Activated naive CD8-positive, alpha-beta T cell treated with anti-CD3 and anti-CD28 coated beads, Interleukin-2, amount 10 ng/mL, durations not matched to agents 7 days and 5 days (primary cell): ENCODE data around the gene KMT2B. TPM values are rescaled to one million over a fixed set of nuclear protein-coding genes. Genes with fewer than 3 reads are reported as not detected.
"Not testable (repeated sequence)": the region's sequence is repeated elsewhere in the genome, so short reads cannot be mapped to it uniquely, and the experiment has no call there.

Experiments used
- ATAC-seq: fragments of 150-1000 bp; cut with Tn5 transposase; one replicate; pipeline ENCODE4 v1.10.0; 2021; ENCODE audit warnings: low read depth, moderate library complexity
- POLR2A ChIA-PET: fragments of 350-600 bp; sonication (Branson Sonifier 250); formaldehyde crosslinking; loops from one replicate; lab custom pipeline; 2021; ENCODE audit warnings: antibody characterized with exemption; lab: Charles Lee
- DNase-seq: peaks from one replicate; pipeline ENCODE4 v3.0.0; 2021
- H3K27ac Mint-ChIP-seq: one replicate; pipeline ENCODE4 v1.8.0; 2022; ENCODE audit warnings: mild to moderate bottlenecking, mixed read lengths
- H3K27me3 Mint-ChIP-seq: one replicate; pipeline ENCODE4 v1.8.0; 2022; ENCODE audit warnings: mild to moderate bottlenecking, moderate library complexity, mixed read lengths
- H3K36me3 Mint-ChIP-seq: one replicate; pipeline ENCODE4 v1.8.0; 2021; ENCODE audit warnings: mild to moderate bottlenecking, mixed read lengths
- H3K4me1 Mint-ChIP-seq: one replicate; pipeline ENCODE4 v1.8.0; 2021; ENCODE audit warnings: mixed read lengths
- H3K4me3 Mint-ChIP-seq: one replicate; pipeline ENCODE4 v1.8.0; 2022; ENCODE audit warnings: mild to moderate bottlenecking, moderate library complexity, mixed read lengths
- H3K9me3 Mint-ChIP-seq: one replicate; pipeline ENCODE4 v1.8.0; 2021; ENCODE audit warnings: mixed read lengths
- total RNA-seq, 2 experiments: library from RNA; stranded (reverse); gene quantifications; one replicate each; pipeline ENCODE4 v1.2.3, GENCODE V29; 2021

The KMT2B gene, protein sequence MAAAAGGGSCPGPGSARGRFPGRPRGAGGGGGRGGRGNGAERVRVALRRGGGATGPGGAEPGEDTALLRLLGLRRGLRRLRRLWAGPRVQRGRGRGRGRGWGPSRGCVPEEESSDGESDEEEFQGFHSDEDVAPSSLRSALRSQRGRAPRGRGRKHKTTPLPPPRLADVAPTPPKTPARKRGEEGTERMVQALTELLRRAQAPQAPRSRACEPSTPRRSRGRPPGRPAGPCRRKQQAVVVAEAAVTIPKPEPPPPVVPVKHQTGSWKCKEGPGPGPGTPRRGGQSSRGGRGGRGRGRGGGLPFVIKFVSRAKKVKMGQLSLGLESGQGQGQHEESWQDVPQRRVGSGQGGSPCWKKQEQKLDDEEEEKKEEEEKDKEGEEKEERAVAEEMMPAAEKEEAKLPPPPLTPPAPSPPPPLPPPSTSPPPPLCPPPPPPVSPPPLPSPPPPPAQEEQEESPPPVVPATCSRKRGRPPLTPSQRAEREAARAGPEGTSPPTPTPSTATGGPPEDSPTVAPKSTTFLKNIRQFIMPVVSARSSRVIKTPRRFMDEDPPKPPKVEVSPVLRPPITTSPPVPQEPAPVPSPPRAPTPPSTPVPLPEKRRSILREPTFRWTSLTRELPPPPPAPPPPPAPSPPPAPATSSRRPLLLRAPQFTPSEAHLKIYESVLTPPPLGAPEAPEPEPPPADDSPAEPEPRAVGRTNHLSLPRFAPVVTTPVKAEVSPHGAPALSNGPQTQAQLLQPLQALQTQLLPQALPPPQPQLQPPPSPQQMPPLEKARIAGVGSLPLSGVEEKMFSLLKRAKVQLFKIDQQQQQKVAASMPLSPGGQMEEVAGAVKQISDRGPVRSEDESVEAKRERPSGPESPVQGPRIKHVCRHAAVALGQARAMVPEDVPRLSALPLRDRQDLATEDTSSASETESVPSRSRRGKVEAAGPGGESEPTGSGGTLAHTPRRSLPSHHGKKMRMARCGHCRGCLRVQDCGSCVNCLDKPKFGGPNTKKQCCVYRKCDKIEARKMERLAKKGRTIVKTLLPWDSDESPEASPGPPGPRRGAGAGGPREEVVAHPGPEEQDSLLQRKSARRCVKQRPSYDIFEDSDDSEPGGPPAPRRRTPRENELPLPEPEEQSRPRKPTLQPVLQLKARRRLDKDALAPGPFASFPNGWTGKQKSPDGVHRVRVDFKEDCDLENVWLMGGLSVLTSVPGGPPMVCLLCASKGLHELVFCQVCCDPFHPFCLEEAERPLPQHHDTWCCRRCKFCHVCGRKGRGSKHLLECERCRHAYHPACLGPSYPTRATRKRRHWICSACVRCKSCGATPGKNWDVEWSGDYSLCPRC (N-terminal part only)
- 10 to 100 TPM; 74.6 to 75.9 TPM for total RNA-seq

DNA sequence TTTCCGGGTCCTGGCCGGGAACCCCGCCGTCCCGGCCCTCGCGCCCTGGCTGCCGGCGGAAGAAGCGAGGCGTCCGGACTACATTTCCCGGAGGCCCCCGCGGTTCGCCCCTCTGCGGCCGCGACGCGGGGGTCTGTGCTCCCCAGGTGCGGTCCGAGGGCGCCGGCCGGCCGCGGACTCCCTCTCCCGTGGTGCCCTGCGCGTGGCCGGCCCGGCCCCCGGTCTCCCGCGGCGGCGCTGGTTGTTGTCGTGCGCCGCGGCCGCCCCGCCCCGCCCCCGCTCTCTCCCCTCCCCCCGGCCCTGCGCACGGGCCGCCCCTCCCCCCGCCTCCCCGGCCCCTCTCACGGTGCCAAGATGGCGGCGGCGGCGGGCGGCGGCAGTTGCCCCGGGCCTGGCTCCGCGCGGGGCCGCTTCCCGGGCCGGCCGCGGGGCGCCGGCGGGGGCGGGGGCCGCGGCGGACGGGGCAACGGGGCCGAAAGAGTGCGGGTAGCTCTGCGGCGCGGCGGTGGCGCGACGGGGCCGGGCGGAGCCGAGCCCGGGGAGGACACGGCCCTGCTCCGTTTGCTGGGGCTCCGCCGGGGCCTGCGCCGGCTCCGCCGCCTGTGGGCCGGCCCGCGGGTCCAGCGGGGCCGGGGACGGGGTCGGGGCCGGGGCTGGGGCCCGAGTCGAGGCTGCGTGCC lies at the start of gene KMT2B:
Gene KMT2B (plus strand): TSS at position 339 of the 680 bp plus-strand sequence. CDS start 16 bp downstream, at position 355.
- Mint-ChIP-seq H3K4me1 (peaks cover 41% of the 10 kb centered on the region), H3K4me3 (peak within 1 kb of the TSS; percentile 97), H3K27ac (peak within 1 kb of the TSS; percentile 94), H3K36me3 (peaks cover 15% of the 10 kb centered on the region), H3K27me3 (no peaks in the 10 kb centered on the region), H3K9me3 (no peaks in the 10 kb centered on the region)
- DNase-seq (peak; percentile 96), ATAC-seq (peak; percentile 0)
- POLR2A ChIA-PET, result interaction anchor here (0.5 to 3.3 kb wide), 15 partner anchors 9 to 509 kb away, joined by 3 to 32 read pairs (median 5); partner anchors contain the start of genes HSPB6, IGFLR1, KIRREL2 and LIN37

DNA sequence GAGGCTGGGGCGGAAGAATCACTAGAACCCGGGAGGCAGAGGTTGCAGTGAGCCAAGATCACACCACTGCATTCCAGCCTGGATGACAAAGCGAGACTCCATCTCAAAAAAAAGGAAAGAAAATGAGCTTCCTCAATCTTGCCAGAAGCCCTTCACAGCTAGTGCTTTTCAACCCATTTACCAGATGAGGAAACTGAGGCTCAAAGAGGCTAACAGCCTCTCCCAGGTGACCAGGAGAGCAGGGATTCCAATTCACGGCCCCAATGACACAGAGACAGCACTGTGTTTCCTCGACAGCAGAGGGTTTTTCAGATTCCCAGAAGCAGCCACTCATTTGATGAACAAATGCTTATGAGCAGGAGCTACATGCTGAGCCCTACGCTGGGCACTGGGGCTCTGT lies 48.2 kb upstream of the KMT2B start:
- Mint-ChIP-seq H3K9me3 (no peaks in the 10 kb centered on the region), H3K4me3 (no peak overlapping the region)

DNA sequence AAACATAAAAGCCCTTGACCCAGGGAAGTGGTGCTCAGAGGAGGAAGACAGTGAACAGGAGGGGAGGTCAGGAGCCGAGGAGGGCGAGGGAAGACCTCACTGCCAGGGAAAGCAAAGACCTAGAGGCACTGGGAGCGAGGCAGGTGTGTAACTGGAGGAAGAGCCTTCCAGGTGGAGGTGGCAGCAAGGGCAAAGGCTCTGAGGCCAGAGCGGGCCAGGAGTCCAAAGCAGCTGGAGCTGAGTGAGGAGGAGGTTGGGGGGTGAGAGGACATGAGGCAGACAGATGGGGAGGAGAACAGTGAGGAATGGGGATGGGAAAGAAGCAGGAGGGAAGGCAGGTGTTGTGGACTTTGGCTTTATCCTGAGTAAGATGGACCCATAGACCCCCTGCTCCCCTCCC lies 47.8 kb upstream of the KMT2B start:
- POLR2A ChIA-PET, result no interaction called here
- Mint-ChIP-seq H3K9me3 (no peaks in the 10 kb centered on the region), H3K36me3 (no peaks in the 10 kb centered on the region), H3K27ac (no peak overlapping the region), H3K4me1 (peaks cover 10% of the 10 kb centered on the region), H3K27me3 (peaks cover 33% of the 10 kb centered on the region), H3K4me3 (no peak overlapping the region)
- ATAC-seq (no peak), DNase-seq (no peak)

More for the DNA sequence above, 48.2 kb upstream of the KMT2B start:
- no peak for DNase-seq
- H3K4me1 Mint-ChIP-seq, result peaks cover 10% of the 10 kb centered on the region
- no peak overlapping the region for H3K27ac Mint-ChIP-seq
- H3K36me3 Mint-ChIP-seq, result no peaks in the 10 kb centered on the region
- no peak for ATAC-seq
- H3K27me3 Mint-ChIP-seq, result peaks cover 30% of the 10 kb centered on the region
- POLR2A ChIA-PET, result interaction anchor here (0.7 kb wide), 1 partner anchor 40 kb away, joined by 3 read pairs; no protein-coding TSS in a partner anchor

DNA sequence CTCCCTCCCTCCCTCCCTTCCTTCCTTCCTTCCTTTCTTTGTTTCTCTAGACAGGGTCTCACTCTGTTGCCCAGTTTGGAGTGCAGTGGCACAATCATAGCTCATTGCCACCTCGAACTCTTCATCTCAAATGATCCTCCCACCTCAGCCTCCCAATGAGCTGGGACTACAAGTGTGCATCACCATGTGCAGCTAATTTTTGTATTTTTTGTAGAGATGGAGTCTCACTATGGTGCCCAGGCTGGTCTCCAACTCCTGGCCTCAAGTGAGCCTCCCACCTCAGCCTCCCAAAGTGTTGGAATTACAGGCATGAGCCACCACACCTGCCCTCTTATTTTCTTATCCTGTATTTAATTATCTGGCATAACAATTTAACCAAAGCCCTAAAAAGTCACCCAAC lies 47.1 kb upstream of the KMT2B start:
- Mint-ChIP-seq H3K27me3 (peaks cover 36% of the 10 kb centered on the region), H3K27ac (no peak overlapping the region), H3K9me3 (no peaks in the 10 kb centered on the region), H3K36me3 (no peaks in the 10 kb centered on the region), H3K4me1 (peaks cover 10% of the 10 kb centered on the region), H3K4me3 (no peak overlapping the region)
- ATAC-seq (no peak), DNase-seq (no peak)
- POLR2A ChIA-PET, result no interaction called here

DNA sequence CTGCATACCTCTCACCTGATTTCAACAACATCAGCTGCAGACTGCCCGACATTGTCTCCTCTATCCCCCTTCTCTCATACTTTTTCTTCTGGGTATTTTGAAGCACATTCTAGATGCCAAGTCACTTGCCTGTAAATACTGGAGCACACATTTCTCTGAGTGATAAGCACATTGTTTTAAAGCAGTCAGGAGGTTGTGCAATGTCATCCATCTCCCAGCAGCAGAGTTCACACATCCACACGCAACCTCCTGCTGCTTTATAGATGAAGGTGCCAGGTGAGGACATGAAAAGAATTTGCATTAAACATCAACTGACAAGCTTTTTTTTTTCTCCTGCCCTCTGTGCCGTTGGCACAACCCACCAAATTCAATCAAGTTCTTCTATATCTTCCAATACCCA lies 46.0 kb upstream of the KMT2B start:
- DNase-seq (no peak), ATAC-seq (no peak)
- H3K4me1 Mint-ChIP-seq, result peaks cover 10% of the 10 kb centered on the region
- H3K36me3 Mint-ChIP-seq, result no peaks in the 10 kb centered on the region
- no peak overlapping the region for H3K27ac Mint-ChIP-seq
- no peaks in the 10 kb centered on the region for H3K9me3 Mint-ChIP-seq
- H3K4me3 Mint-ChIP-seq, result no peak overlapping the region
- POLR2A ChIA-PET, result interaction anchor here (1.6 kb wide), 1 partner anchor 23 kb away, joined by 4 read pairs; the partner anchor contains the start of gene COX6B1
- H3K27me3 Mint-ChIP-seq, result peaks cover 39% of the 10 kb centered on the region

DNA sequence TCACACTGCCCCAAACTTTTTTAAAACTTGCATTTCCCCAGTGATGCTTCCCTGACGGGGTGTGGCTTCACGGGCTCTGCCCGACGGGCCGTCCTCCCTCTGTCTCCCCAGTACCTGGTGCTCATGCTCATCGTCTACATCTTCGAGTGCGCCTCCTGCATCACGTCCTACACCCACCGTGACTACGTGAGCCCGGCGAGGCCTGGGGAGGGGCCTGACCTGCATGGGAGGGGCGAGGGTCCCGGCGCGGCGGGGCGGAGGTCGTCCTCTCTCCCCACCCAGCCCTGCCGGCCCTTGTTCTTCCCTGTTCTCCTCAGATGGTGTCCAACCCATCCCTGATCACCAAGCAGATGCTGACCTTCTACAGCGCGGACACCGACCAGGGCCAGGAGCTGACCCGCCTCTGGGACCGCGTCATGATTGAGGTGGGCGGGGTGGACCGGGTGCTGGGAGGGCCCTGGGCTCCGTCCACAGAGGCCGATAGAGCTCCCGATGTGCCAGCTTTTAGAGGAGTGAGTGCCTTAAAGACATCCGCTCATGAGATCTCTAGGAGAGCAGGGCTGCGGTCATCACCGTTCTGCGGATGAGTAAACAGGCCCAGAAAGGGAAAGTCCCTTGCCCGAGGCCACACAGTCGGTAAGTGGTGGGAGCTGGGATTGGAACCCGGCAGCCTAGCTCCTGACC lies 44.5 kb upstream of the KMT2B start:
- POLR2A ChIA-PET, result interaction anchor here (0.6 to 1.4 kb wide), 8 partner anchors 13 to 137 kb away, joined by 3 to 8 read pairs (median 3); partner anchors contain the start of genes COX6B1, ETV2, PSENEN and U2AF1L4
- H3K27me3 Mint-ChIP-seq, result peaks cover 39% of the 10 kb centered on the region
- peak overlapping the region; percentile 84 for H3K4me3 Mint-ChIP-seq
- H3K36me3 Mint-ChIP-seq, result no peaks in the 10 kb centered on the region
- peak; percentile 62 for DNase-seq
- H3K9me3 Mint-ChIP-seq, result no peaks in the 10 kb centered on the region
- H3K4me1 Mint-ChIP-seq, result peaks cover 10% of the 10 kb centered on the region
- ATAC-seq, result peak; percentile 81
- peak overlapping the region; percentile 73 for H3K27ac Mint-ChIP-seq

DNA sequence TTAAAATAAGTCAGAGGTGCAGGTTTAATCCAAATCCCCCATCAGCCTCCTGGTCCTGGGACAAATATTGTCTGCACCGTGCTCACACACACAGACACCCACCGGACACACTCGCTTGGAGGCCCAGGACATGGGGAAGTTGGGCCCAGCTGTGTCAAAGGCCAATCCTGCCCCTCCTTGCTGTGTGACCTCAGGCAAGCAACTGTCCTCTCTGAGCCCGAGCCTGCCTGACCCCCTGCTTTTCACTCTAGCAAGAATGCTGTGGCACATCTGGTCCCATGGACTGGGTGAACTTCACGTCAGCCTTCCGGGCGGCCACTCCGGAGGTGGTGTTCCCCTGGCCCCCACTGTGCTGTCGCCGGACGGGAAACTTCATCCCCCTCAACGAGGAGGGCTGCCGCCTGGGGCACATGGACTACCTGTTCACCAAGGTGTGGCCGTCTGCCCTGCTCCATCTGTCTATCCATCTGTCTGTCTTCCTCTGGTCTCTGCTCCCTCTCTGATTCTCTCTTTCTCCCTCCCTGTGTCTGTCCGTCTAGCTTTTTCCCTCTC lies 42.1 kb upstream of the KMT2B start:
- DNase-seq (no peak), ATAC-seq (no peak)
- POLR2A ChIA-PET, result interaction anchor here (1.5 kb wide), 1 partner anchor 28 kb away, joined by 4 read pairs; the partner anchor contains the start of gene COX6B1
- H3K4me3 Mint-ChIP-seq, result no peak overlapping the region
- H3K27me3 Mint-ChIP-seq, result peaks cover 27% of the 10 kb centered on the region
- H3K36me3 Mint-ChIP-seq, result no peaks in the 10 kb centered on the region
- peaks cover 10% of the 10 kb centered on the region for H3K4me1 Mint-ChIP-seq
- H3K27ac Mint-ChIP-seq, result no peak overlapping the region
- no peaks in the 10 kb centered on the region for H3K9me3 Mint-ChIP-seq

DNA sequence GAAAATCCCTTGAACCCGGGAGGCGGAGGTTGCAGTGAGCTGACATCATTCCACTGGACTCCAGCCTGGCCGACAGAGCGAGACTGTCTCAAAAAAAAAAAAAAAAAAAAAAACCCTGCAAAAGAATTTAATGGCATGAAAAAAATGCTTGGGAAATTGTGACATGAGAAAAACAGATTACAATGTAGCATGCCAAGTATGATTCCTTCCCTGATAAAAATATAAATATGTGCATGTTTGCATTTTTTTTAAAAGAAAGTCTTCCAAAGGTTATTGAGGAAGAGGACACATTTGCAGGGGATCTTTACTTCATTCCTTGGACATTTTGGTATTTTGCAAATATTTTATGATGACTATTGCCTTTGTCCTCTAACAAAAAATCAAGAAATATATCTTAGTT lies 28.0 kb upstream of the KMT2B start:
- ATAC-seq (no peak), DNase-seq (no peak)
- no peaks in the 10 kb centered on the region for H3K9me3 Mint-ChIP-seq
- peaks cover 10% of the 10 kb centered on the region for H3K4me1 Mint-ChIP-seq
- peaks cover 2% of the 10 kb centered on the region for H3K27me3 Mint-ChIP-seq
- no peaks in the 10 kb centered on the region for H3K36me3 Mint-ChIP-seq
- POLR2A ChIA-PET, result no interaction called here
- H3K27ac Mint-ChIP-seq, result no peak overlapping the region
- H3K4me3 Mint-ChIP-seq, result no peak overlapping the region

DNA sequence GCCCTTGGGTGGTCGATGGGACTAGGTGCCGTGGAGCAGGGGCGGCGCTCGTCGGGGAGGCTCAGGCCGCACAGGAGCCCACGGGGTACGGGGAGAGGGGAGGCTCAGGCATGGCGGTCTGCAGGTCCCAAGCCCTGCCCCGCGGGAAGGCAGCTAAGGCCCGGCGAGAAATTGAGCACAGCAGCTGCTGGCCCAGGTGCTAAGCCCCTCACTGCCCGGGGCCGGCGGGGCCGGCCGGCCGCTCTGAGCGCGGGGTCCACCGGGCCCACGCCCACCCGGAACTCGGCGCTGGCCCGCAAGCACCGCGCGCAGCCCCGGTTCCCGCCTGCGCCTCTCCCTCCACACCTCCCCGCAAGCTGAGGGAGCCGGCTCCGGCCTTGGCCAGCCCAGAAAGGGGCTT lies 26.7 kb upstream of the KMT2B start:
- H3K4me3 Mint-ChIP-seq, POLR2A ChIA-PET, H3K9me3 Mint-ChIP-seq, H3K36me3 Mint-ChIP-seq, H3K27me3 Mint-ChIP-seq, DNase-seq, ATAC-seq, H3K27ac Mint-ChIP-seq: not testable (repeated sequence)
- H3K4me1 Mint-ChIP-seq, result peaks cover 10% of the 10 kb centered on the region

DNA sequence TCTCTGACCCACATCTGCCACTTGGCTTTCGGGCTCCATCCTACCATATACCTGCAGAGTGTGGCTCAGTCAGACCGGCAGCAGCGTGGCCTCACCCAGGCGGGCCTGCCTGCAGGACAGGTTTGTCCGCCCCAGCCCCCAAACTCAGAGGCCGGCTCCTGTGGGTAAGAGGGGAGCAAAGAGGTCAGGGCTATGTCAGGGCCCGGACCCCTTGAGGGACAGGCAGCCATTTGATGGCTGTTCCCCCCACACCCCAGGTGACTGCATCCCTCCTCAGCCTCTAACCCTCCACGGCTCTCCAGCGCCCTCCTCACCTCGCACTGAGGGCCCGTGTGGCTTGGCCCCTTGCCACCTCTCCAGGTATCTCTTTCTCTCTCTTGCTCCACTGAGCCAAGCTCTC lies 25.8 kb upstream of the KMT2B start:
- Mint-ChIP-seq H3K27ac (no peak overlapping the region), H3K36me3 (no peaks in the 10 kb centered on the region), H3K4me3 (no peak overlapping the region), H3K9me3 (no peaks in the 10 kb centered on the region), H3K4me1 (peaks cover 13% of the 10 kb centered on the region), H3K27me3 (peaks cover 2% of the 10 kb centered on the region)
- no peak for ATAC-seq
- no peak for DNase-seq
- POLR2A ChIA-PET, result interaction anchor here (1.2 to 1.6 kb wide), 2 partner anchors 10 to 20 kb away, joined by 3 to 4 read pairs; no protein-coding TSS in a partner anchor

DNA sequence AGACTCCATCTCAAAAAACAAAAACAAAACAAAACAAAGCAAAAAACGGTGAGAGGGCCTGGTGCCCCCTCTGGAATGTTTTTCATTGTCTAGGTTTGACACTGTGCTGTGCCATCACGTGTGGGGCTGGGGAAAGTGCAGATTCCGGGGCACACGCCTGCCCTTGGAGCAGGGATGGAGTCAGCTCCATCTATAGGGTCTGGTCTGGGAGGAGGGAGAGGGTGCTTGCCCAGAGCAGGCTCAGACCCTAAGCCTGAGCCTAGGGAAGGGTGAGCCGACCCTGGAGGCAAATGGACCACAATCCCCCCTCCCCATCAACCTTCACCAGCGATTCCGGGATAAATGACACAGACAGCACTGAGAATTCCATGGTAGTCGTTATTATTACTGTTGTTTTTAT lies 24.4 kb upstream of the KMT2B start:
- H3K4me1 Mint-ChIP-seq, result peaks cover 16% of the 10 kb centered on the region
- no peaks in the 10 kb centered on the region for H3K36me3 Mint-ChIP-seq
- no peak for DNase-seq
- ATAC-seq, result peak; percentile 13
- peaks cover 2% of the 10 kb centered on the region for H3K27me3 Mint-ChIP-seq
- no peak overlapping the region for H3K4me3 Mint-ChIP-seq
- H3K27ac Mint-ChIP-seq, result no peak overlapping the region
- no peaks in the 10 kb centered on the region for H3K9me3 Mint-ChIP-seq
- POLR2A ChIA-PET, result interaction anchor here (1.2 kb wide), 1 partner anchor 18 kb away, joined by 3 read pairs; no protein-coding TSS in a partner anchor
